GM23248 (cell line): ENCODE measurements around the gene CXCR2.

Experiments used
- EZH2 ChIP-seq: fragments of 200-600 bp; sonication (generic); IDR thresholded peaks from 2 replicates; pipeline ENCODE4 v1.6.1; 2018; ENCODE audit warnings: antibody characterized with exemption, mild to moderate bottlenecking; ENCODE audit not compliant: insufficient read depth, poor library complexity, severe bottlenecking
- EZH2phosphoT487 ChIP-seq: fragments of 200-600 bp; sonication (generic); IDR thresholded peaks from 2 replicates; pipeline ENCODE4 v1.6.1; 2018; ENCODE audit warnings: antibody characterized with exemption, moderate library complexity, mild to moderate bottlenecking, low read depth; ENCODE audit not compliant: insufficient read depth

- TF ChIP-seq EZH2phosphoT487 (no peak), EZH2 (no peak)
Measured at GRCh38 chr2:218125095-218125494, 733 bp upstream of the CXCR2 start.
